Immature natural killer cell (primary cell): ENCODE results near the gene MGAM2. TPM values are rescaled to one million over a fixed set of nuclear protein-coding genes. Genes with fewer than 3 reads are reported as not detected.
A peak's percentile ranks its signal among the peaks of the same experiment; 100 is the strongest.

Source experiments
- DNase-seq, 3 donors: peaks; one replicate each; pipeline ENCODE4 v3.0.0; 2022; ENCODE audit warnings: mixed read lengths in 1 of 3
- H3K27ac Mint-ChIP-seq, 6 donors: one replicate each; pipeline ENCODE4 v1.8.0; 2020; ENCODE audit warnings: mixed read lengths in 6 of 6, mild to moderate bottlenecking in 5 of 6, inconsistent platforms in 4 of 6, moderate library complexity in 3 of 6
- H3K27me3 Mint-ChIP-seq, 3 donors: one replicate each; pipeline ENCODE4 v1.8.0; 2020 to 2021; ENCODE audit warnings: low read depth in 3 of 3, mild to moderate bottlenecking in 3 of 3, mixed read lengths in 3 of 3, moderate library complexity in 3 of 3, inconsistent platforms in 1 of 3
- H3K36me3 Mint-ChIP-seq, 3 donors: one replicate each; pipeline ENCODE4 v1.8.0; 2020; ENCODE audit warnings: mixed read lengths in 3 of 3, inconsistent platforms in 2 of 3, mild to moderate bottlenecking in 2 of 3
- H3K4me1 Mint-ChIP-seq, 2 donors: one replicate each; pipeline ENCODE4 v1.8.0; 2020; ENCODE audit warnings: inconsistent platforms in 2 of 2, mild to moderate bottlenecking in 2 of 2, mixed read lengths in 2 of 2, moderate library complexity in 1 of 2
- H3K4me3 Mint-ChIP-seq, 5 donors: one replicate each; pipeline ENCODE4 v1.8.0; 2020; ENCODE audit warnings: mild to moderate bottlenecking in 5 of 5, mixed read lengths in 5 of 5, inconsistent platforms in 3 of 5, moderate library complexity in 3 of 5
- H3K9me3 Mint-ChIP-seq, 6 donors: one replicate each; pipeline ENCODE4 v1.8.0; 2020; ENCODE audit warnings: mild to moderate bottlenecking in 6 of 6, mixed read lengths in 6 of 6, inconsistent platforms in 4 of 6, moderate library complexity in 3 of 6
- polyA plus RNA-seq, 3 donors: library from polyadenylated mRNA; unstranded; fragments of 300-500 nt; fragmentation: Illumina TruSeq; gene quantifications; one replicate each; pipeline ENCODE4 v1.2.3, GENCODE V29; 2021

Gene MGAM2
- polyA plus RNA-seq, 3 donors from 2014 or later: 0.10 TPM; not detected in 2

- no peaks in the 10 kb centered on the region for H3K27me3 Mint-ChIP-seq
- H3K4me1 Mint-ChIP-seq: no peaks in the 10 kb centered on the region
- no peak for DNase-seq
- H3K36me3 Mint-ChIP-seq: no peaks in the 10 kb centered on the region
- H3K27ac Mint-ChIP-seq: no peak overlapping the region
- H3K9me3 Mint-ChIP-seq: peaks cover 0 to 2% (median 0%) of the 10 kb centered on the region in 6 donors
- no peak overlapping the region for H3K4me3 Mint-ChIP-seq
These were observed 57.2 kb downstream of the MGAM2 start for GRCh38 chr7:142168746-142169145.

GRCh38 chr7:142172932-142173331, 61.4 kb downstream of the MGAM2 start:
- no peaks in the 10 kb centered on the region for H3K36me3 Mint-ChIP-seq
- H3K27me3 Mint-ChIP-seq: peaks cover 0 to 5% (median 4%) of the 10 kb centered on the region in 3 donors
- no peak overlapping the region for H3K4me3 Mint-ChIP-seq
- no peaks in the 10 kb centered on the region for H3K9me3 Mint-ChIP-seq
- DNase-seq: no peak
- no peak overlapping the region for H3K27ac Mint-ChIP-seq
- H3K4me1 Mint-ChIP-seq: no peaks in the 10 kb centered on the region

- H3K36me3 Mint-ChIP-seq: no peaks in the 10 kb centered on the region
- no peak overlapping the region for H3K27ac Mint-ChIP-seq
- H3K4me3 Mint-ChIP-seq: no peak overlapping the region
- no peaks in the 10 kb centered on the region for H3K4me1 Mint-ChIP-seq
- H3K9me3 Mint-ChIP-seq: no peaks in the 10 kb centered on the region
- peaks cover 0 to 5% (median 4%) of the 10 kb centered on the region in 3 donors for H3K27me3 Mint-ChIP-seq
- DNase-seq: no peak
These were observed 62.9 kb downstream of the MGAM2 start for GRCh38 chr7:142174441-142174840.

GRCh38 chr7:142175594-142175993, 64.1 kb downstream of the MGAM2 start:
- no peak for DNase-seq
- Mint-ChIP-seq H3K4me3 (no peak overlapping the region), H3K9me3 (no peaks in the 10 kb centered on the region), H3K36me3 (no peaks in the 10 kb centered on the region), H3K27ac (no peak overlapping the region), H3K4me1 (no peaks in the 10 kb centered on the region), H3K27me3 (peaks cover 0 to 6% (median 5%) of the 10 kb centered on the region in 3 donors)

GRCh38 chr7:142176901-142177300, 65.4 kb downstream of the MGAM2 start:
- H3K27me3 Mint-ChIP-seq: peaks cover 2 to 6% (median 5%) of the 10 kb centered on the region in 3 donors
- H3K4me3 Mint-ChIP-seq: no peak overlapping the region
- no peak for DNase-seq
- no peaks in the 10 kb centered on the region for H3K9me3 Mint-ChIP-seq
- H3K27ac Mint-ChIP-seq: no peak overlapping the region
- no peaks in the 10 kb centered on the region for H3K36me3 Mint-ChIP-seq
- H3K4me1 Mint-ChIP-seq: no peaks in the 10 kb centered on the region

GRCh38 chr7:142177869-142178268, 66.4 kb downstream of the MGAM2 start:
- no peaks in the 10 kb centered on the region for H3K4me1 Mint-ChIP-seq
- H3K27ac Mint-ChIP-seq: no peak overlapping the region
- H3K27me3 Mint-ChIP-seq: peaks cover 2 to 6% (median 5%) of the 10 kb centered on the region in 3 donors
- DNase-seq: no peak
- H3K9me3 Mint-ChIP-seq: no peaks in the 10 kb centered on the region
- no peak overlapping the region for H3K4me3 Mint-ChIP-seq
- no peaks in the 10 kb centered on the region for H3K36me3 Mint-ChIP-seq

GRCh38 chr7:142180426-142180825, 68.9 kb downstream of the MGAM2 start:
- DNase-seq: no peak
- Mint-ChIP-seq H3K9me3 (no peaks in the 10 kb centered on the region), H3K4me3 (no peak overlapping the region), H3K36me3 (no peaks in the 10 kb centered on the region), H3K27me3 (peaks cover 0 to 6% (median 5%) of the 10 kb centered on the region in 3 donors), H3K4me1 (no peaks in the 10 kb centered on the region), H3K27ac (no peak overlapping the region)

GRCh38 chr7:142181211-142181610, 69.7 kb downstream of the MGAM2 start:
- Mint-ChIP-seq H3K4me1 (no peaks in the 10 kb centered on the region), H3K27me3 (peaks cover 0 to 6% (median 5%) of the 10 kb centered on the region in 3 donors), H3K9me3 (no peaks in the 10 kb centered on the region), H3K36me3 (no peaks in the 10 kb centered on the region), H3K4me3 (no peak overlapping the region), H3K27ac (no peak overlapping the region)
- DNase-seq: no peak

- no peaks in the 10 kb centered on the region for H3K9me3 Mint-ChIP-seq
- no peak for DNase-seq
- no peak overlapping the region for H3K27ac Mint-ChIP-seq
- no peaks in the 10 kb centered on the region for H3K36me3 Mint-ChIP-seq
- no peak overlapping the region for H3K4me3 Mint-ChIP-seq
- H3K4me1 Mint-ChIP-seq: no peaks in the 10 kb centered on the region
- H3K27me3 Mint-ChIP-seq: peaks cover 0 to 6% (median 5%) of the 10 kb centered on the region in 3 donors
These were observed 70.4 kb downstream of the MGAM2 start for GRCh38 chr7:142181966-142182365.

GRCh38 chr7:142185069-142185468, 73.6 kb downstream of the MGAM2 start:
- DNase-seq: no peak
- Mint-ChIP-seq H3K4me1 (peaks cover 5 to 11% of the 10 kb centered on the region in 2 donors), H3K36me3 (no peaks in the 10 kb centered on the region), H3K27me3 (peaks cover 0 to 5% (median 0%) of the 10 kb centered on the region in 3 donors), H3K4me3 (no peak overlapping the region), H3K27ac (no peak overlapping the region), H3K9me3 (no peaks in the 10 kb centered on the region)

- DNase-seq: no peak
These were observed 74.3 kb downstream of the MGAM2 start for GRCh38 chr7:142185801-142186200.

GRCh38 chr7:142188154-142188553, 76.6 kb downstream of the MGAM2 start:
- Mint-ChIP-seq H3K4me3 (peak overlapping the region in 1 of 5 donors; percentile 17), H3K27ac (no peak overlapping the region), H3K4me1 (peaks cover 5 to 11% of the 10 kb centered on the region in 2 donors), H3K27me3 (peaks cover 0 to 5% (median 1%) of the 10 kb centered on the region in 3 donors), H3K9me3 (peaks cover 0 to 2% (median 0%) of the 10 kb centered on the region in 6 donors), H3K36me3 (no peaks in the 10 kb centered on the region)
- no peak for DNase-seq

More at GRCh38 chr7:142185801-142186200, 74.3 kb downstream of the MGAM2 start:
- Mint-ChIP-seq H3K9me3 (no peaks in the 10 kb centered on the region), H3K27ac (no peak overlapping the region), H3K4me1 (peaks cover 5 to 11% of the 10 kb centered on the region in 2 donors), H3K36me3 (no peaks in the 10 kb centered on the region), H3K4me3 (no peak overlapping the region), H3K27me3 (peaks cover 0 to 5% (median 0%) of the 10 kb centered on the region in 3 donors)

- Mint-ChIP-seq H3K27ac (no peak overlapping the region), H3K36me3 (no peaks in the 10 kb centered on the region), H3K4me1 (peaks cover 5 to 11% of the 10 kb centered on the region in 2 donors), H3K4me3 (no peak overlapping the region), H3K9me3 (peaks cover 0 to 2% (median 0%) of the 10 kb centered on the region in 6 donors), H3K27me3 (peaks cover 0 to 4% (median 2%) of the 10 kb centered on the region in 3 donors)
- DNase-seq: peak in 2 of 3 donors; percentile 6
These were observed 77.3 kb downstream of the MGAM2 start for GRCh38 chr7:142188846-142189245.

GRCh38 chr7:142194201-142194600, 82.7 kb downstream of the MGAM2 start:
- DNase-seq: no peak
- Mint-ChIP-seq H3K4me1 (no peaks in the 10 kb centered on the region), H3K27ac (no peak overlapping the region), H3K27me3 (peaks cover 2 to 4% (median 3%) of the 10 kb centered on the region in 3 donors), H3K36me3 (peaks cover 0 to 4% (median 0%) of the 10 kb centered on the region in 3 donors), H3K4me3 (no peak overlapping the region), H3K9me3 (peaks cover 0 to 4% (median 0%) of the 10 kb centered on the region in 6 donors)
